GM23338 (cell line): ENCODE results near the gene TEDC2. TPM values are rescaled to one million over a fixed set of nuclear protein-coding genes. Genes with fewer than 3 reads are reported as not detected.
A peak's percentile ranks its signal among the peaks of the same experiment; 100 is the strongest.

Source experiments
- ATAC-seq: fragments of 200-7000 bp; cut with Tn5 transposase; 3 replicates; pipeline ENCODE4 v1.9.1; 2020
- DNase-seq: peaks from one replicate; pipeline ENCODE4 v3.0.0-alpha.2; 2015; ENCODE audit warnings: low spot score
- H2AFZ ChIP-seq: fragments of 200-600 bp; sonication (generic); 2 replicates; pipeline ENCODE4 v1.8.0; 2016; ENCODE audit warnings: antibody characterized with exemption, mild to moderate bottlenecking, moderate library complexity
- H3F3A ChIP-seq: fragments of 200-600 bp; sonication (generic); replicated peaks from 2 replicates; pipeline ENCODE4 v1.8.0; 2017; ENCODE audit warnings: antibody characterized with exemption, mixed run types, low read depth
- H3K27ac ChIP-seq: fragments of 200-600 bp; sonication (generic); 2 replicates; pipeline ENCODE4 v1.6.1; 2016; ENCODE audit warnings: low read depth
- H3K27me3 ChIP-seq: fragments of 200-600 bp; sonication (generic); 2 replicates; pipeline ENCODE4 v1.8.0; 2016; ENCODE audit warnings: mild to moderate bottlenecking, mixed run types, moderate library complexity; ENCODE audit not compliant: insufficient read depth
- H3K36me3 ChIP-seq: fragments of 200-600 bp; sonication (generic); 2 replicates; pipeline ENCODE4 v1.8.0; 2016; ENCODE audit warnings: mild to moderate bottlenecking; ENCODE audit not compliant: insufficient read depth
- H3K4me1 ChIP-seq: fragments of 200-600 bp; sonication (generic); 2 replicates; pipeline ENCODE4 v1.8.0; 2016; ENCODE audit warnings: mild to moderate bottlenecking, moderate library complexity; ENCODE audit not compliant: insufficient read depth
- H3K4me2 ChIP-seq: fragments of 200-600 bp; sonication (generic); 2 replicates; pipeline ENCODE4 v1.7.1; 2017; ENCODE audit warnings: mixed run types
- H3K4me3 ChIP-seq: fragments of 200-600 bp; sonication (generic); 2 replicates; pipeline ENCODE4 v1.6.1; 2016; ENCODE audit warnings: mixed run types
- H3K79me2 ChIP-seq: fragments of 200-600 bp; sonication (generic); replicated peaks from 2 replicates; pipeline ENCODE4 v1.8.0; 2017; ENCODE audit warnings: mild to moderate bottlenecking; ENCODE audit not compliant: insufficient read depth
- H3K9me2 ChIP-seq: fragments of 200-600 bp; sonication (generic); 2 replicates; pipeline ENCODE4 v1.8.0; 2017; ENCODE audit not compliant: insufficient read depth
- H4K20me1 ChIP-seq: fragments of 200-600 bp; sonication (generic); replicated peaks from 2 replicates; pipeline ENCODE4 v1.8.0; 2017; ENCODE audit warnings: mild to moderate bottlenecking; ENCODE audit not compliant: insufficient read depth
- H3K27ac Mint-ChIP-seq: 2 replicates; pipeline ENCODE4 v1.8.0; 2020; ENCODE audit warnings: inconsistent platforms, mild to moderate bottlenecking, moderate library complexity, mixed read lengths
- H3K27me3 Mint-ChIP-seq: 3 replicates; pipeline ENCODE4 v1.8.0; 2022; ENCODE audit warnings: low read depth, mild to moderate bottlenecking, moderate library complexity, mixed read lengths, inconsistent platforms; ENCODE audit not compliant: insufficient read depth, poor library complexity
- H3K36me3 Mint-ChIP-seq: 3 replicates; pipeline ENCODE4 v1.8.0; 2021; ENCODE audit warnings: low read depth, mild to moderate bottlenecking, inconsistent platforms, moderate library complexity, mixed read lengths
- H3K4me1 Mint-ChIP-seq: 3 replicates; pipeline ENCODE4 v1.8.0; 2020; ENCODE audit warnings: mild to moderate bottlenecking, inconsistent platforms, mixed read lengths
- H3K4me3 Mint-ChIP-seq: 3 replicates; pipeline ENCODE4 v1.8.0; 2021; ENCODE audit warnings: moderate library complexity, mild to moderate bottlenecking, inconsistent platforms, mixed read lengths
- H3K9me3 Mint-ChIP-seq: 3 replicates; pipeline ENCODE4 v1.8.0; 2020; ENCODE audit warnings: moderate library complexity, mild to moderate bottlenecking, inconsistent platforms, mixed read lengths
- ETS1 ChIP-seq: IDR thresholded peaks from 2 replicates; pipeline ENCODE4 v1.6.1; 2016; ENCODE audit warnings: antibody characterized with exemption
- EZH2 ChIP-seq: fragments of 200-600 bp; sonication (generic); IDR thresholded peaks from one replicate; pipeline ENCODE4 v1.8.0; 2017; ENCODE audit warnings: antibody characterized with exemption, mild to moderate bottlenecking, low read depth; ENCODE audit not compliant: unreplicated experiment
- JUNB ChIP-seq: IDR thresholded peaks from one replicate; pipeline ENCODE4 v1.6.1; 2016; ENCODE audit warnings: antibody characterized with exemption; ENCODE audit not compliant: unreplicated experiment
- NANOG ChIP-seq: IDR thresholded peaks from 2 replicates; pipeline ENCODE4 v1.6.1; 2016; ENCODE audit warnings: antibody characterized with exemption, borderline replicate concordance
- REST ChIP-seq: IDR thresholded peaks from one replicate; pipeline ENCODE4 v1.6.1; 2018; ENCODE audit warnings: antibody characterized with exemption; ENCODE audit not compliant: unreplicated experiment
- STAT1 ChIP-seq: IDR thresholded peaks from one replicate; pipeline ENCODE4 v1.6.1; 2016; ENCODE audit warnings: antibody characterized with exemption; ENCODE audit not compliant: unreplicated experiment
- ZNF114 ChIP-seq: fragments of 250-450 bp; sonication (Bioruptor Pico); IDR thresholded peaks from 2 replicates; pipeline ENCODE4 v1.5.0; 2020; ENCODE audit warnings: mild to moderate bottlenecking, moderate library complexity
- ZNF331 ChIP-seq: fragments of 250-450 bp; sonication (Bioruptor Pico); IDR thresholded peaks from 2 replicates; pipeline ENCODE4 v1.5.0; 2020; ENCODE audit warnings: low read depth, mild to moderate bottlenecking, moderate library complexity
- ZNF462 ChIP-seq: fragments of 250-450 bp; sonication (Bioruptor Pico); IDR thresholded peaks from 2 replicates; pipeline ENCODE4 v1.5.0; 2020; ENCODE audit warnings: mild to moderate bottlenecking, moderate library complexity
- polyA plus RNA-seq: library from polyadenylated mRNA; unstranded; fragments of >200 nt; fragmentation: Nextera tagmentation; extraction: Ambion mirVana; gene quantifications from 2 replicates; pipeline ENCODE4 v1.2.1, GENCODE V29; 2016
- total RNA-seq: library from RNA; depleted of rRNA; stranded (reverse); fragments of >200 nt; shearing (Covaris generic); gene quantifications from 2 replicates; pipeline ENCODE4 v1.2.3, GENCODE V29; 2014

TEDC2 gene
- total and polyA plus RNA-seq, 2 experiments from 2014 or later, result 50.6 to 98.9 TPM

- Histone ChIP-seq H3K27me3 (peaks cover 68% of the 10 kb centered on the region), H3K36me3 (no peaks in the 10 kb centered on the region), H3K27ac (no peak within 1 kb of the TSS), H3K79me2 (no peaks in the 10 kb centered on the region), H3K4me3 (peak within 1 kb of the TSS; percentile 54), H3K4me1 (peaks cover 20% of the 10 kb centered on the region), H3K9me2 (no peaks in the 10 kb centered on the region), H3K4me2 (peak within 1 kb of the TSS; percentile 78), H4K20me1 (peaks cover 5% of the 10 kb centered on the region; the same call in 1 of the 2 replicates), H2AFZ (no peak within 1 kb of the TSS), H3F3A (peaks cover 18% of the 10 kb centered on the region)
- Mint-ChIP-seq H3K4me3 (peak within 1 kb of the TSS; percentile 45), H3K27ac (no peak within 1 kb of the TSS), H3K27me3 (peaks cover 56% of the 10 kb centered on the region), H3K9me3 (no peaks in the 10 kb centered on the region), H3K4me1 (peaks cover 22% of the 10 kb centered on the region), H3K36me3 (no peaks in the 10 kb centered on the region; the same call in 1 of the 3 replicates)
- DNase-seq (peak; percentile 71), ATAC-seq (peak; percentile 6)
- TF ChIP-seq ETS1, result no peak
- TF ChIP-seq EZH2, result no peak
- no peak for TF ChIP-seq STAT1
- no peak for TF ChIP-seq REST
- TF ChIP-seq JUNB, result no peak
- no peak for TF ChIP-seq ZNF331 (CRISPR knock-in tag)
- TF ChIP-seq NANOG, result no peak
- no peak for TF ChIP-seq ZNF462 (CRISPR knock-in tag)
- TF ChIP-seq ZNF114 (CRISPR knock-in tag), result no peak
Observed at GRCh38 chr16:2471016-2471652, 11.2 kb downstream of the TEDC2 start, which contains the start of gene NTN3. Gene NTN3, plus strand, starts transcription at chr16:2471297. Its CDS starts 405 bp downstream, at chr16:2471702.
